Pons (tissue), 1 donor: ENCODE results near the gene CEP131.

Experiments
- DNase-seq: peaks from one replicate; pipeline ENCODE4 v3.0.0-alpha.2; 2016; ENCODE audit warnings: low spot score

The CEP131 gene

GRCh38 chr17:81199482-81199830 is 23.3 kb downstream of the CEP131 start:
- no peak for DNase-seq

GRCh38 chr17:81198826-81199481 is 23.8 kb downstream of the CEP131 start:
- no peak for DNase-seq

- DNase-seq, result no peak
Measured at GRCh38 chr17:81197831-81198490, 24.8 kb downstream of the CEP131 start.

GRCh38 chr17:81197409-81197795 is 25.4 kb downstream of the CEP131 start:
- DNase-seq, result no peak

- no peak for DNase-seq
Measured at GRCh38 chr17:81196505-81197408, 26.0 kb downstream of the CEP131 start.

- no peak for DNase-seq
Measured at GRCh38 chr17:81195941-81196495, 26.7 kb downstream of the CEP131 start.

GRCh38 chr17:81194941-81195901 is 27.5 kb downstream of the CEP131 start:
- DNase-seq, result no peak

- DNase-seq, result no peak
Measured at GRCh38 chr17:81194225-81194760, 28.5 kb downstream of the CEP131 start.

- no peak for DNase-seq
Measured at GRCh38 chr17:81193470-81194224, 29.1 kb downstream of the CEP131 start.

GRCh38 chr17:81193051-81193410 is 29.7 kb downstream of the CEP131 start:
- DNase-seq, result no peak

GRCh38 chr17:81192386-81193050 is 30.2 kb downstream of the CEP131 start:
- DNase-seq, result no peak

GRCh38 chr17:81191646-81192045 is 31.1 kb downstream of the CEP131 start:
- no peak for DNase-seq

GRCh38 chr17:81191116-81191515 is 31.6 kb downstream of the CEP131 start:
- no peak for DNase-seq

- no peak for DNase-seq
Measured at GRCh38 chr17:81190591-81190990, 32.2 kb downstream of the CEP131 start.

- no peak for DNase-seq
Measured at GRCh38 chr17:81189670-81190530, 32.9 kb downstream of the CEP131 start.

- DNase-seq, result no peak
Measured at GRCh38 chr17:81189016-81189415, 33.7 kb downstream of the CEP131 start.

- no peak for DNase-seq
Measured at GRCh38 chr17:81188491-81188840, 34.3 kb downstream of the CEP131 start.

GRCh38 chr17:81187586-81188490 is 34.9 kb downstream of the CEP131 start:
- no peak for DNase-seq
